Measurements from ENCODE around the gene PDZRN3. TPM values are rescaled to one million over a fixed set of nuclear protein-coding genes. Genes with fewer than 3 reads are reported as not detected.

Gene PDZRN3
- total RNA-seq, 1 experiment from 2014 or later: 12.5 TPM

DNA sequence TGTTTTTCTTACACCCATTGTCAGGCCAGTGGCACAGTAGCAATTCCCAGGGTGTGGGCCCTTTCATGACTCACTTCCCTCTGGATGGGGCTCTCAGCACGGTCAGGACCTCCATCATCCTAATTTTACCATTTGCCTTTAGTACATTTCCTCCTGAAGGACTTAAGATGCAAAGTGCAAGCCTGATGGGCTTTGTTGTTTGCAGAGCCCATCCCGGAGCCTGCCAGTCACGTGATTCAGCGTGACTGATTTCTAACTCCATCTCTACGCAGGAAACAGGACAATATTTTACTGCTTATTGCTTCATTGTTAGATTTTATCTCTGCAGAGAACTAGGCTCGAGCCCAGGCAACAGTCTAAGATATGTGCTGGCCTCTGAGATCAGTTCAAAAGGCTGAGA, 223.7 kb downstream of the PDZRN3 start:
- H3K27me3 Mint-ChIP-seq (ENCODE audit: insufficient read depth, unreplicated experiment): no peaks in the 10 kb centered on the region
- POLR2A ChIA-PET: no interaction called here
- H3K27me3 ChIP-seq (replicated peaks; ENCODE audit: control insufficient read depth, insufficient read depth, low read length): no peaks in the 10 kb centered on the region
- intact Hi-C loops (cut with micrococcal nuclease; ENCODE audit: unreplicated experiment): no loop called here
- BruUV-seq (replicated peaks): no TSS peak
- H3K4me1 ChIP-seq: no peaks in the 10 kb centered on the region; the same call in 1 of the 2 replicates
- peaks cover 6% of the 10 kb centered on the region for H3K36me3 Mint-ChIP-seq (ENCODE audit: insufficient read depth, unreplicated experiment)
- H3K4me3 ChIP-seq (ENCODE audit: low read depth, low read length): no peak overlapping the region
- H3K9me3 Mint-ChIP-seq (ENCODE audit: unreplicated experiment): no peaks in the 10 kb centered on the region
- H3K4me3 Mint-ChIP-seq (ENCODE audit: unreplicated experiment): no peak overlapping the region
- no peak for DNase-seq
- H3K4me1 Mint-ChIP-seq (ENCODE audit: low read depth, unreplicated experiment): no peaks in the 10 kb centered on the region
- H3K36me3 ChIP-seq (ENCODE audit: control insufficient read depth, insufficient read depth, low read length): no peaks in the 10 kb centered on the region
- no peak overlapping the region for H3K27ac Mint-ChIP-seq (ENCODE audit: unreplicated experiment)
- CTCF ChIA-PET: no interaction called here
- H3K9me3 ChIP-seq: no peaks in the 10 kb centered on the region
- TF ChIP-seq CTCF (IDR thresholded peaks at IDR 0.05; ENCODE audit: insufficient read depth in 1 of 2, low read depth in 1 of 2, low read length in 1 of 2, severe bottlenecking in 1 of 2, unreplicated experiment in 1 of 2): no peak

DNA sequence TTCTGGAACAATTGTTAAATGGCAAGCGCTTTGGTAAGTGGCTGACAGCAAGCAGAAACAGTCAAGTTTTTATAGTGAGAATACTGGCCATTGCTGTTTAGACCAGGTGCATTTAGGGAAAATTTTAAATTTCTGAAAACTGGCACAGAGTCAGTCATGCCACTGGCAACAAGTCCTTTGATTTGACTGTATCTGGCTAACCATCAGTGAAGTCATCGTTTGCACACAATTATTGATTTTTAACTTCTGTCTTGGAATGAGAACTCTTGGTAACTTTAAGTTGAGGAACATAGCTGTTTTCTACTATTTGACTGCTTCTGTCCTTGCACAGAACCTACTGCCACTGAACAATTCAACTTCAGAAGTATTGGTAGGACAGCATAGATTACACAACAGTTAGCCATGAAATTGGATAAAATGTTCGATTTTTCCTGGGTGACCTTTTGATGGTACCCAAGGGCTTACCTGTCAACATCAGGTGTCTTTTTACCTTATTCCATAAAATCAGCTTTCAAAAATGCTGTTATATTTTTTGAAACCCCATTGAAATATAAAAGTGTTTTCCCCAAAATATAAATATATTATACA, 225.0 kb downstream of the PDZRN3 start:
- Mint-ChIP-seq H3K9me3 (ENCODE audit: unreplicated experiment) (no peaks in the 10 kb centered on the region), H3K27ac (ENCODE audit: unreplicated experiment) (no peak overlapping the region), H3K36me3 (ENCODE audit: insufficient read depth, unreplicated experiment) (peaks cover 6% of the 10 kb centered on the region), H3K4me1 (ENCODE audit: low read depth, unreplicated experiment) (no peaks in the 10 kb centered on the region), H3K27me3 (ENCODE audit: insufficient read depth, unreplicated experiment) (no peaks in the 10 kb centered on the region), H3K4me3 (ENCODE audit: unreplicated experiment) (no peak overlapping the region)
- intact Hi-C loops (cut with micrococcal nuclease; ENCODE audit: unreplicated experiment): no loop called here
- no TSS peak for BruUV-seq (replicated peaks)
- ChIA-PET POLR2A (no interaction called here), CTCF (no interaction called here)
- Histone ChIP-seq H3K4me1 (no peaks in the 10 kb centered on the region; the same call in 1 of the 2 replicates), H3K36me3 (ENCODE audit: control insufficient read depth, insufficient read depth, low read length) (no peaks in the 10 kb centered on the region), H3K4me3 (ENCODE audit: low read depth, low read length) (no peak overlapping the region), H3K27me3 (replicated peaks; ENCODE audit: control insufficient read depth, insufficient read depth, low read length) (no peaks in the 10 kb centered on the region), H3K9me3 (no peaks in the 10 kb centered on the region)
- DNase-seq: no peak
- TF ChIP-seq CTCF (IDR thresholded peaks at IDR 0.05; ENCODE audit: insufficient read depth in 1 of 2, low read depth in 1 of 2, low read length in 1 of 2, severe bottlenecking in 1 of 2, unreplicated experiment in 1 of 2): no peak

GRCh38 chr3:73399106-73399505, 225.6 kb downstream of the PDZRN3 start:
- H3K36me3 ChIP-seq (ENCODE audit: control insufficient read depth, insufficient read depth, low read length): no peaks in the 10 kb centered on the region
- no peak overlapping the region for H3K27ac Mint-ChIP-seq (ENCODE audit: unreplicated experiment)
- DNase-seq: no peak

More at GRCh38 chr3:73399106-73399505, 225.6 kb downstream of the PDZRN3 start:
- H3K4me1 ChIP-seq: no peaks in the 10 kb centered on the region; the same call in 1 of the 2 replicates
- H3K9me3 Mint-ChIP-seq (ENCODE audit: unreplicated experiment): no peaks in the 10 kb centered on the region
- no peak overlapping the region for H3K4me3 Mint-ChIP-seq (ENCODE audit: unreplicated experiment)
- intact Hi-C loops (cut with micrococcal nuclease; ENCODE audit: unreplicated experiment): no loop called here
- H3K27me3 Mint-ChIP-seq (ENCODE audit: insufficient read depth, unreplicated experiment): no peaks in the 10 kb centered on the region
- no peaks in the 10 kb centered on the region for H3K4me1 Mint-ChIP-seq (ENCODE audit: low read depth, unreplicated experiment)
- peaks cover 6% of the 10 kb centered on the region for H3K36me3 Mint-ChIP-seq (ENCODE audit: insufficient read depth, unreplicated experiment)
- no peak overlapping the region for H3K4me3 ChIP-seq (ENCODE audit: low read depth, low read length)
- TF ChIP-seq CTCF (IDR thresholded peaks at IDR 0.05; ENCODE audit: insufficient read depth in 1 of 2, low read depth in 1 of 2, low read length in 1 of 2, severe bottlenecking in 1 of 2, unreplicated experiment in 1 of 2): no peak
- ChIA-PET CTCF (no interaction called here), POLR2A (no interaction called here)
- no peaks in the 10 kb centered on the region for H3K9me3 ChIP-seq
- H3K27me3 ChIP-seq (replicated peaks; ENCODE audit: control insufficient read depth, insufficient read depth, low read length): no peaks in the 10 kb centered on the region
- BruUV-seq (replicated peaks): no TSS peak
